HPDE6-E6E7 (cell line): ENCODE results near the gene PEBP1.

Source experiments
- DNase-seq: peaks from one replicate; pipeline ENCODE4 v3.0.0; 2011; ENCODE audit warnings: missing footprints; ENCODE audit errors: extremely low spot score

The PEBP1 gene

GRCh38 chr12:118193958-118194357, 58.0 kb downstream of the PEBP1 start:
- no peak for DNase-seq
